Measurements from ENCODE around the gene E2F8. TPM values are rescaled to one million over a fixed set of nuclear protein-coding genes. Genes with fewer than 3 reads are reported as not detected.

The E2F8 gene
- total and polyA plus RNA-seq, 9 of the 15 experiments (the other 6 are each of a cell fraction or from before 2014, with no cell fraction given): 6.9 to 23.6 (median 12.1) TPM

DNA sequence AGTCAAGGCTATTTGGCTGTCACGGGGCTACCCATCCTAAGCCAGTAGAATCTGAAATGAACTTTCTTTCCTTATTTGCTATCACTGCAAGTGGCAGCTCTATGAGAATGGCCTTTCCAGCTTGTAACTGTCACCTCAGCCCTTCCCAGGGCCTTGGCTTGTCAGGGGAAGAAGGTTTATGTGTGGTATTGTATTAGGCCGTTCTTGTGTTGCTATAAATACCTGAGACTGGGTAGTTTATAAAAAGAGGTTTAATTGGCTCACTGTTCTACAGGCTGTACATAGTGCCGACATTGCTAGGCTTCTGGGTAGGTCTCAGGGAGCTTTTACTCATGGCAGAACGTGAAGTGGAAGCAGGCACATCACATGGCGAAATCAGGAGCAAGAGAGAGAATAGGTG is 26.8 kb upstream of the E2F8 start:
- ChIA-PET CTCF (ENCODE audit: low intra/inter-chr PET ratio) (no interaction called here), POLR2A (interaction anchor here (0.8 kb wide), 1 partner anchor 9 kb away, joined by 4 read pairs; no protein-coding TSS in a partner anchor)
- Histone ChIP-seq H3K9me3 (replicated peaks; ENCODE audit: control insufficient read depth, insufficient read depth, low read depth, low read length) (no peaks in the 10 kb centered on the region), H2AFZ (ENCODE audit: low read depth, low read length) (no peak overlapping the region), H3K9me1 (ENCODE audit: control insufficient read depth, insufficient read depth, low read length) (no peaks in the 10 kb centered on the region), H3K27me3 (ENCODE audit: control insufficient read depth in 2 of 2, insufficient read depth in 2 of 2, low read length in 2 of 2) (peaks cover 8 to 12% of the 10 kb centered on the region in 2 experiments), H3K36me3 (ENCODE audit: control insufficient read depth, insufficient read depth, low read length) (no peaks in the 10 kb centered on the region), H4K20me1 (replicated peaks; ENCODE audit: control insufficient read depth, insufficient read depth, low read length) (no peaks in the 10 kb centered on the region), H3K27ac (ENCODE audit: extremely low read depth, low read depth, low read length) (no peak overlapping the region), H3K79me2 (ENCODE audit: control insufficient read depth, insufficient read depth, low read length) (no peaks in the 10 kb centered on the region), H3K4me3 (no peak overlapping the region), H3K4me2 (ENCODE audit: insufficient read depth, low read length) (no peak overlapping the region), H3K9ac (ENCODE audit: insufficient read depth in 1 of 2, low read depth in 2 of 2, low read length in 2 of 2) (no peak overlapping the region), H3K4me1 (replicated peaks in 1 of 2; ENCODE audit: control insufficient read depth in 2 of 2, insufficient read depth in 2 of 2, low read length in 2 of 2) (no peaks in the 10 kb centered on the region)
- WGBS (ENCODE audit: insufficient coverage, low coverage, missing lambda C conversion rate): 0% methylated on average over 5 of the region's 5 CpGs
- DNase-seq (ENCODE audit: extremely low read depth in 1 of 4, low spot score in 3 of 4): no peak
- FAIRE-seq: no peak
- no peak for TF ChIP-seq TRIM24 (IDR thresholded peaks at IDR 0.05)
- no peak for TF ChIP-seq MTA2 (IDR thresholded peaks at IDR 0.05; ENCODE audit: low read depth)
- TF ChIP-seq KAT2B (IDR thresholded peaks at IDR 0.05; ENCODE audit: low read depth, low read length): no peak
- TF ChIP-seq POLR2B (IDR thresholded peaks at IDR 0.05; ENCODE audit: low read depth, partially characterized antibody): no peak
- no peak for TF ChIP-seq CREB1 (IDR thresholded peaks at IDR 0.05)
- TF ChIP-seq CREB1 (CRISPR knock-in tag; IDR thresholded peaks at IDR 0.05): no peak
- no peak for TF ChIP-seq ZFP30 (CRISPR knock-in tag; IDR thresholded peaks at IDR 0.05; ENCODE audit: borderline replicate concordance)
- TF ChIP-seq, protein P1, sequence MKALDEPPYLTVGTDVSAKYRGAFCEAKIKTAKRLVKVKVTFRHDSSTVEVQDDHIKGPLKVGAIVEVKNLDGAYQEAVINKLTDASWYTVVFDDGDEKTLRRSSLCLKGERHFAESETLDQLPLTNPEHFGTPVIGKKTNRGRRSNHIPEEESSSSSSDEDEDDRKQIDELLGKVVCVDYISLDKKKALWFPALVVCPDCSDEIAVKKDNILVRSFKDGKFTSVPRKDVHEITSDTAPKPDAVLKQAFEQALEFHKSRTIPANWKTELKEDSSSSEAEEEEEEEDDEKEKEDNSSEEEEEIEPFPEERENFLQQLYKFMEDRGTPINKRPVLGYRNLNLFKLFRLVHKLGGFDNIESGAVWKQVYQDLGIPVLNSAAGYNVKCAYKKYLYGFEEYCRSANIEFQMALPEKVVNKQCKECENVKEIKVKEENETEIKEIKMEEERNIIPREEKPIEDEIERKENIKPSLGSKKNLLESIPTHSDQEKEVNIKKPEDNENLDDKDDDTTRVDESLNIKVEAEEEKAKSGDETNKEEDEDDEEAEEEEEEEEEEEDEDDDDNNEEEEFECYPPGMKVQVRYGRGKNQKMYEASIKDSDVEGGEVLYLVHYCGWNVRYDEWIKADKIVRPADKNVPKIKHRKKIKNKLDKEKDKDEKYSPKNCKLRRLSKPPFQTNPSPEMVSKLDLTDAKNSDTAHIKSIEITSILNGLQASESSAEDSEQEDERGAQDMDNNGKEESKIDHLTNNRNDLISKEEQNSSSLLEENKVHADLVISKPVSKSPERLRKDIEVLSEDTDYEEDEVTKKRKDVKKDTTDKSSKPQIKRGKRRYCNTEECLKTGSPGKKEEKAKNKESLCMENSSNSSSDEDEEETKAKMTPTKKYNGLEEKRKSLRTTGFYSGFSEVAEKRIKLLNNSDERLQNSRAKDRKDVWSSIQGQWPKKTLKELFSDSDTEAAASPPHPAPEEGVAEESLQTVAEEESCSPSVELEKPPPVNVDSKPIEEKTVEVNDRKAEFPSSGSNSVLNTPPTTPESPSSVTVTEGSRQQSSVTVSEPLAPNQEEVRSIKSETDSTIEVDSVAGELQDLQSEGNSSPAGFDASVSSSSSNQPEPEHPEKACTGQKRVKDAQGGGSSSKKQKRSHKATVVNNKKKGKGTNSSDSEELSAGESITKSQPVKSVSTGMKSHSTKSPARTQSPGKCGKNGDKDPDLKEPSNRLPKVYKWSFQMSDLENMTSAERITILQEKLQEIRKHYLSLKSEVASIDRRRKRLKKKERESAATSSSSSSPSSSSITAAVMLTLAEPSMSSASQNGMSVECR (CRISPR knock-in tag; IDR thresholded peaks at IDR 0.05): no peak
- TF ChIP-seq, protein P2, sequence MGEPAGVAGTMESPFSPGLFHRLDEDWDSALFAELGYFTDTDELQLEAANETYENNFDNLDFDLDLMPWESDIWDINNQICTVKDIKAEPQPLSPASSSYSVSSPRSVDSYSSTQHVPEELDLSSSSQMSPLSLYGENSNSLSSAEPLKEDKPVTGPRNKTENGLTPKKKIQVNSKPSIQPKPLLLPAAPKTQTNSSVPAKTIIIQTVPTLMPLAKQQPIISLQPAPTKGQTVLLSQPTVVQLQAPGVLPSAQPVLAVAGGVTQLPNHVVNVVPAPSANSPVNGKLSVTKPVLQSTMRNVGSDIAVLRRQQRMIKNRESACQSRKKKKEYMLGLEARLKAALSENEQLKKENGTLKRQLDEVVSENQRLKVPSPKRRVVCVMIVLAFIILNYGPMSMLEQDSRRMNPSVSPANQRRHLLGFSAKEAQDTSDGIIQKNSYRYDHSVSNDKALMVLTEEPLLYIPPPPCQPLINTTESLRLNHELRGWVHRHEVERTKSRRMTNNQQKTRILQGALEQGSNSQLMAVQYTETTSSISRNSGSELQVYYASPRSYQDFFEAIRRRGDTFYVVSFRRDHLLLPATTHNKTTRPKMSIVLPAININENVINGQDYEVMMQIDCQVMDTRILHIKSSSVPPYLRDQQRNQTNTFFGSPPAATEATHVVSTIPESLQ (CRISPR knock-in tag; IDR thresholded peaks at IDR 0.05): no peak
- TF ChIP-seq CHCHD3 (CRISPR knock-in tag; IDR thresholded peaks at IDR 0.05): no peak
- no peak for TF ChIP-seq HDAC2 (IDR thresholded peaks at IDR 0.05)
- no peak for TF ChIP-seq ZNF695 (CRISPR knock-in tag; IDR thresholded peaks at IDR 0.05)
- TF ChIP-seq, protein P3, sequence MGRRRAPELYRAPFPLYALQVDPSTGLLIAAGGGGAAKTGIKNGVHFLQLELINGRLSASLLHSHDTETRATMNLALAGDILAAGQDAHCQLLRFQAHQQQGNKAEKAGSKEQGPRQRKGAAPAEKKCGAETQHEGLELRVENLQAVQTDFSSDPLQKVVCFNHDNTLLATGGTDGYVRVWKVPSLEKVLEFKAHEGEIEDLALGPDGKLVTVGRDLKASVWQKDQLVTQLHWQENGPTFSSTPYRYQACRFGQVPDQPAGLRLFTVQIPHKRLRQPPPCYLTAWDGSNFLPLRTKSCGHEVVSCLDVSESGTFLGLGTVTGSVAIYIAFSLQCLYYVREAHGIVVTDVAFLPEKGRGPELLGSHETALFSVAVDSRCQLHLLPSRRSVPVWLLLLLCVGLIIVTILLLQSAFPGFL (CRISPR knock-in tag; IDR thresholded peaks at IDR 0.05): no peak
- TF ChIP-seq RBBP5 (IDR thresholded peaks at IDR 0.05; ENCODE audit: borderline replicate concordance, insufficient read depth, low read length, poor library complexity, severe bottlenecking): no peak
- intact Hi-C loops (cut with micrococcal nuclease) (no loop called here), in situ Hi-C loops (cut with MboI) (no loop called here)
- no TSS peak for BruUV-seq (replicated peaks)
- ATAC-seq: no peak

Measured in K562 (cell line).